Stimulated activated effector memory CD8-positive, alpha-beta T cell treated with anti-CD3 and anti-CD28 coated beads, Interleukin-12 subunit alpha, Interleukin-12 subunit beta, amount 100 ng/mL, for 72 hours (primary cell): Measurements from ENCODE around the gene DIAPH1.

Experiments used
- ATAC-seq: fragments of 150-1000 bp; cut with Tn5 transposase; 2 replicates; pipeline ENCODE4 v1.10.0; 2021
- DNase-seq, 2 donors: peaks; one replicate each; pipeline ENCODE4 v3.0.0; 2021 to 2022; ENCODE audit warnings: low spot score in 2 of 2
- H3K27ac Mint-ChIP-seq: one replicate; pipeline ENCODE4 v1.8.0; 2022; ENCODE audit warnings: mild to moderate bottlenecking, mixed read lengths
- H3K36me3 Mint-ChIP-seq: one replicate; pipeline ENCODE4 v1.8.0; 2022; ENCODE audit warnings: mild to moderate bottlenecking, mixed read lengths
- H3K4me1 Mint-ChIP-seq: one replicate; pipeline ENCODE4 v1.8.0; 2022; ENCODE audit warnings: mixed read lengths
- H3K4me3 Mint-ChIP-seq: one replicate; pipeline ENCODE4 v1.8.0; 2022; ENCODE audit warnings: mild to moderate bottlenecking, mixed read lengths
- H3K9me3 Mint-ChIP-seq: one replicate; pipeline ENCODE4 v1.8.0; 2022; ENCODE audit warnings: mixed read lengths

The DIAPH1 gene

DNA sequence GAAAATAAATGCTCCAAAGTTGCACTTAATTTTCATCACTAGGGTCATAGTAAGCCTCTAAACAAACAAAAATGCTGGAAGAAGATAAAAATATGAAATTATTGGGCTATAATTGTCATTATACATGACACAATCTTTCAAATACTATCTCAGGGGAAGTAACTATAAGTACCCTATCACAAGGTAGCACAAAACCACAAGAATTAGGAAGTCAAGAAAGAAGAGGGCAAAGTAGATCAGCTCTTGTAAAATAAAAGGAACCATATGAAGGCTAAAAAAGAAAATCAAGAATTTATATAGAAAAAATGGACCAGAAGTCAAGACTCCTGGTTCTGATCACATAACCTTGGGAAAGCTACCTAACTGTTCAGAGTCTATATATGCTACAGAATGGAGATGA, 48.1 kb downstream of the DIAPH1 start:
- H3K4me1 Mint-ChIP-seq: peaks cover 7% of the 10 kb centered on the region
- H3K4me3 Mint-ChIP-seq: no peak overlapping the region
- ATAC-seq (no peak), DNase-seq (no peak)
- peaks cover 100% of the 10 kb centered on the region for H3K36me3 Mint-ChIP-seq
- H3K27ac Mint-ChIP-seq: no peak overlapping the region
- no peaks in the 10 kb centered on the region for H3K9me3 Mint-ChIP-seq

DNA sequence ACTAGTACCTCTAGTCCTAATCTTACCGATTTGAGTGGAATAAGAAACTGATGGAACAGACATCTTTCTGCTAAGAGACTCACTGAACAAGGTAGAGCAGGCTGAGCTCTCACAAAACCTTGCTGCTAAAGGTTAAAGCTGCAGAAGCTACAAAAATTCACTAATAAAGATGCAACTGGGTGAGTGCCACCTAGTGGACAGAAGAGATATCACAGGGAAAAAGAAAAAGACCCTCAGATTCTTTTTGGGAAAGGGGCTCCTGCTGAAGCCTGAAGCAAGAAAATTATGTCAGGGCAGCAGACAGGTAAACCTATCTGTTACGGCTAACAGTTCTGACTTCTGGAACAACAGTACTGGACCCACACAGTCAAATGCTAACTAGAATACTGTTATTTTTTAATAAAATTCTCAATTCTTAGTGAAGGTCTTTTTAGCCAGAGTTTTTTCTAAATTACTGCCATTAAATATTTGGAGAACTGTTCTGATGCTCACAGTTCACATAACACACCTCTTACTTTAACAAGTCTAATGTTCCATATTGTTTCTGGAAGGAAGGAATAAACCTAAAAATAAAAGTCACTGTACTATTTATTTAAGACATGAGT, 51.2 kb downstream of the DIAPH1 start:
- no peak for DNase-seq
- Mint-ChIP-seq H3K27ac (peak overlapping the region; percentile 50), H3K4me3 (no peak overlapping the region), H3K36me3 (peaks cover 100% of the 10 kb centered on the region), H3K4me1 (peaks cover 30% of the 10 kb centered on the region), H3K9me3 (no peaks in the 10 kb centered on the region)
- no peak for ATAC-seq

DNA sequence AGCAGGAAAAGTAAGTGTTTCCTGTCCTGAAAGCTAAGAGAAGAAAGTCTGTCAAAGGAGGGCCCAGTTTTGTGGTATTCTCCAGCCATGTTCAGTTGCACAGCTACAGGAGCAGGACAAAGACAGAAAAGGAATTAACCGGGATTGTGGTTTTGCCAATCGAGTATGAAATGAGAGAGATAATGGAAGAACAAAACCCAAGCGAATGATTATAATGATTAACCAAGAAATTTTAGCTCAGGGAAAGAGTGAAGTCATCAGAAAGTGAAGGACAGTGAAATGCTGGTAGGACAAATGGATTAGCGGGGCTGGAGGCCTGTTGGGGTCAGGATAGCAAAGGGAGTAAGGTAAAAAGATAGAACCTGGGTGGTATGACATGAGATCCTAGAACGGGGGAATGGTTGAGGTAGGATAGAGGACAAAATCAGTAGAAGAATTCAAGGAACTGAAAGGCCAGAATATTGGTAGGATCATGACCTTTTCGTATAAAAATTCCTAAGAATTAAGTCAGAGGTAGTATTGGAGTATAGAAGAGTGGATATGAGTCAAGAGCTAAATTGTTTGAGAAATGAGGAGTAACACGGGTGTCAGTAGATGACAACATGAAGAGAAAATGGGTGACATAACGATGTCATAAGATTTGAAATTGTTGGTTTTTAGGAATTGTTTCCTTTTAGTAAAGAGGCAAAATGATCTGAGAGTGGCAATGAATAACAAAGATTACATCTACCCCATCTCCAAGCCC, 52.8 kb downstream of the DIAPH1 start:
- Mint-ChIP-seq H3K36me3 (peaks cover 100% of the 10 kb centered on the region), H3K4me3 (no peak overlapping the region)

DNA sequence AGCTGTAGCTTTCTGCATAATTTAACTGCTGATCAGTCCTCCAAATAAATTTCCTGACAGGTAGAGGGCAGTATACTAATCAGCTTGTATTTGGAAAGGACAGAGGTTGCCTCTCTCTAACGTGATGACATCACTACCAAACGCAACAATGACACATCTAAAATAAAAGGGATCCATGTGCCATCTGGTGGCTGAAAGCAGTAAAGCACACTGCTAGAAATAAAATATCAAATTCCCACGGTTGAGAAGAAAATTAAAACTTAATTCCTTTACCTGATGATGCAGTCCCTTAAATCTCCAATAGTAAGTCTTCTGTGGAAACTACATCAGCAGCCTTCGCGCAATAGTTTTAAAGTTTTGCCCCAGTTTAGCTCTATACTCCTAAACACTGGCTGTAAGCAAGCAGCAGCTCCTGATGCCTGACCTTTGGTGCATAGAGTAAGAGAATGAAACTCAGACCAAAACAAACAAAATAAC, 54.5 kb downstream of the DIAPH1 start:
- Mint-ChIP-seq H3K36me3 (peaks cover 100% of the 10 kb centered on the region), H3K4me1 (peaks cover 44% of the 10 kb centered on the region), H3K27ac (peak overlapping the region; percentile 85), H3K4me3 (no peak overlapping the region), H3K9me3 (no peaks in the 10 kb centered on the region)
- peak; percentile 46 to 75 for DNase-seq
- peak; percentile 98 for ATAC-seq

More for the DNA sequence above, 52.8 kb downstream of the DIAPH1 start:
- H3K9me3 Mint-ChIP-seq: no peaks in the 10 kb centered on the region
- peaks cover 30% of the 10 kb centered on the region for H3K4me1 Mint-ChIP-seq
- DNase-seq (no peak), ATAC-seq (no peak)
- peak overlapping the region; percentile 29 for H3K27ac Mint-ChIP-seq

DNA sequence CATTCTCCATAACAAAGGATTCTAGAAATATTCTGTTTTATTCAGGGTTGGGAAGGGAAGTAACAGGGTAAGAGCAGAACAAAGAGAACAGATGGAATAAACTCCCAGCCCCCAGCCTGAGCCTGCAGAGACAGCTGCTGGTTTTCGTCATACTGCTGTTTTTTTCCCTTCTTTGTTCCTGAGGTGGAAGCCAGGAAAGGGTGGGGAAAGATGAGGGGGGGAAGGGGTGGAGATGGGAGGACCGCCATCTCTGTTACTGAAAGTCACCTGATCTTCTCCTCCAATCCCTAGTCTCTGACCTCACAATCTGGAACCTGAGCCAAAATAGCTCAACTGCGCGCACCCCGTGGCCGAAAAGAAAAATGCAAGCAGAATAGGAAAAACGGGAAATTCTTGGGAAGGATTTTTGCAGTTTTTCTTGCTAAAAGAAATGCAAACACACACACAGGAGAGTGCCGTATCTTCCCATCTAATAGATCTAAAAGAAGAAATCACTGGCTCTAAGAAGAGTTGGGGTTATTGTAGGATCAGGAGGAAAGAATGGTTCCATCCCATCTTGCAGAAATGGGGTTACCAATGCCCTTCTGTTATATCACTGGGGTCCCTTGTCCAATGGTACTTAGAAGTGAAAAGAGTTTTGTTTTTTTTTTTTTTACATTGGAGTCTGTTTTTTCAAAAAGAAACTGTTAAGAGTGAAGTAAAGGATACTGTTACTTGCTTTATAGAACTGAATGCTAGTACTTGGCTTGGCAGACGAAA, 57.9 kb downstream of the DIAPH1 start:
- DNase-seq: no peak
- H3K36me3 Mint-ChIP-seq: peaks cover 100% of the 10 kb centered on the region
- H3K9me3 Mint-ChIP-seq: no peaks in the 10 kb centered on the region
- no peak overlapping the region for H3K27ac Mint-ChIP-seq
- no peak overlapping the region for H3K4me3 Mint-ChIP-seq
- peaks cover 55% of the 10 kb centered on the region for H3K4me1 Mint-ChIP-seq
- no peak for ATAC-seq

DNA sequence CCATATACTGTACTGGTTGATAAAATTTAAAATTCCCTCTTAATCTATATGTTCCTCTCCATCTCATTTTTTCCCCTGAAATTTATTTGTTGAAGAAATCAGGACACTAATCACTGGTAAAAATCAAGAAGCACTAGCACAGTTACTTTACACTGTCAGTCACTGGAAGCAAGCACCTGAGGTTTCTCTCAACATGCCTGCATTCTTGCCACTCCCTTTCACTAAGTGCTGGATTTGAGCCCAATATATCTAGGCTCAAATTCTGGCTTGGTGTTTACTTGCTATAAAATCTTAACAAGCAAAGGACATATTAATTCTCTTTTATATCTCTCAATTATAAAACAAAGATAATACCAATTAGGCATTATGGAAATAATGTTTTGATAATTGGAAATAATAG, 58.6 kb downstream of the DIAPH1 start:
- no peak overlapping the region for H3K27ac Mint-ChIP-seq
- H3K4me1 Mint-ChIP-seq: peaks cover 49% of the 10 kb centered on the region
- no peak overlapping the region for H3K4me3 Mint-ChIP-seq
- ATAC-seq (no peak), DNase-seq (no peak)
- peaks cover 100% of the 10 kb centered on the region for H3K36me3 Mint-ChIP-seq
- H3K9me3 Mint-ChIP-seq: no peaks in the 10 kb centered on the region

DNA sequence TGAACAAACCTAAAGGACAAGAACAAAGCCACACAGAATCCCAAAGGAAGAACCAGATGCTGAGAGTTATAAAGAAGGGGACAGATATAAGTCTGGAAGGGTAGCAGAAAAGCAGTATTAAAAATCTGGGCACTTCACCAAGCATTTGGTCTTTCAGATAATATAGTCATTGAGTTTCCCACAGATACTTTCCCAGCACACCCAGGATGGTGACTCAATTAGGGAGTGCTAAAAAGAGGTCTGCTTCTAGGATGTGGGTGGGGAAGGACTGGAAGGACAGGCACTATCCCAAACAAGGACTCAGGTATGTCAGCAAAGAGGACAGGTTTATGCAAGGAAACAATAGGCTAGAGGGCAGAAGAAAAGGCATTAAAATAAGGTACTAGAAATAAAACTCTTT, 59.3 kb downstream of the DIAPH1 start:
- ATAC-seq (no peak), DNase-seq (no peak)
- Mint-ChIP-seq H3K27ac (peak overlapping the region; percentile 84), H3K4me3 (no peak overlapping the region), H3K4me1 (peaks cover 47% of the 10 kb centered on the region), H3K9me3 (no peaks in the 10 kb centered on the region), H3K36me3 (peaks cover 100% of the 10 kb centered on the region)

DNA sequence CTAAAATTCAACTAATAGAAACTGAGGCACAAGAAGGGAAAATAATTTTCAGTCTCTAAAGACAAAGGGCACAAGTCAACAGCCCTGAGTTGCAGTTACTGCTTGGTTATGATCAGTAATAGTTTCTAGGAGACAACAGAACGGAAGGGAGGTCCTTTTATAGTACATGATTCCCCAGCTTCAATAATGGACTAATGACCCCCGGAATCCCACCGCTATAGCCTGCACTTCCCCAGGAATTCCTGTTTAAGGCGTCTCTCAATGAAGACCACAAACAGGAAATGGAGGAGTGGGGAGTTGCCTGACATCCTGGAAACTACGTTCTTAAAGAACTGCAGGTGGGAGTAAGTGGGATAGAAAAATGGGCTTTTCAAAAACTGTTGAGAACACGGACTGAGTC, 60.6 kb downstream of the DIAPH1 start:
- ATAC-seq (no peak), DNase-seq (no peak)
- H3K27ac Mint-ChIP-seq: peak overlapping the region; percentile 84
- H3K36me3 Mint-ChIP-seq: peaks cover 100% of the 10 kb centered on the region
- peaks cover 35% of the 10 kb centered on the region for H3K4me1 Mint-ChIP-seq
- no peaks in the 10 kb centered on the region for H3K9me3 Mint-ChIP-seq
- no peak overlapping the region for H3K4me3 Mint-ChIP-seq

DNA sequence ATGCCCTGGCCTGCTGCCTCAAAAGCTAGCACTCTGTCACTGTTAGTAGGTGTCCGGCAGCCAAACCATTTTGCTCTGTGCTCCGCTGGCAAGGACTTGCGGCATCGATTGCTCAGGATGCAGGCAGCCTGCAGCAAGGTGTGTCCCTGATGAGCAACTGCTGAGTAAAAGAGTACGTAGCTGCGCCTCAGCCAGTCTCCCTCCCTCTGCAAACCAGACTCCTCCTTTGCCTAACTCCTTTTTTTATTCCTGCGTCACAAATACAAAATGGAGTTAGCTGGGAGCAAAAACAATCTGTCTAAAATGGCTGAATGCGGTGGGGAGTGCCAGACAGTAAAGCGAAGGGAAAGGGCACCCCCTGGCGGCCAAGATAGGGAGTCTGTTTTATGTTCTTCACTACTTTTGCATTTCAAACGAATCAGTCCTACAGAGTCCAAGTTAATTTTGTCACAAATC, 61.1 kb downstream of the DIAPH1 start:
- H3K9me3 Mint-ChIP-seq: no peaks in the 10 kb centered on the region
- peak overlapping the region; percentile 84 for H3K27ac Mint-ChIP-seq
- ATAC-seq: peak; percentile 78
- peaks cover 30% of the 10 kb centered on the region for H3K4me1 Mint-ChIP-seq
- peaks cover 100% of the 10 kb centered on the region for H3K36me3 Mint-ChIP-seq
- H3K4me3 Mint-ChIP-seq: no peak overlapping the region
- peak; percentile 65 to 82 for DNase-seq

DNA sequence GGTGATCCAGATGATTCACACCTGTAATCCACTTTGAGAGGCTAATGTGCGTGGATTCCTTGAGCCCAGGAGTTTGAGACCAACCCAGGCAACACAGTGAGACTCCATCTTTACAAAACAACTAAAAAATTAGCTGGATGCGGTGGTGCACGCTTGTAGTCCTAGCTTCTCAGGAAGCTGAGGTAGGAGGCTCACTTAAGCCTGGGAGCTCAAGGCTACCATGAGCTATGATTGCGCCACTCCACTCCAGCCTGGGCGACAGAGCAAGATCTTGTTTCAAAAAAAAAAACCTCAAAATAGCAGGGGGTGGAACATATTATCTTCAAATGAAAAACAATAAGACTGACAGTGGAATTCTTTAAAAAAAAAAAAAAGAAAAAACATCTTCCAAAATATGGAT, 70.9 kb downstream of the DIAPH1 start:
- peaks cover 6% of the 10 kb centered on the region for H3K9me3 Mint-ChIP-seq
- ATAC-seq (no peak), DNase-seq (no peak)
- no peak overlapping the region for H3K4me3 Mint-ChIP-seq
- peaks cover 15% of the 10 kb centered on the region for H3K4me1 Mint-ChIP-seq
- H3K27ac Mint-ChIP-seq: no peak overlapping the region
- peaks cover 67% of the 10 kb centered on the region for H3K36me3 Mint-ChIP-seq

DNA sequence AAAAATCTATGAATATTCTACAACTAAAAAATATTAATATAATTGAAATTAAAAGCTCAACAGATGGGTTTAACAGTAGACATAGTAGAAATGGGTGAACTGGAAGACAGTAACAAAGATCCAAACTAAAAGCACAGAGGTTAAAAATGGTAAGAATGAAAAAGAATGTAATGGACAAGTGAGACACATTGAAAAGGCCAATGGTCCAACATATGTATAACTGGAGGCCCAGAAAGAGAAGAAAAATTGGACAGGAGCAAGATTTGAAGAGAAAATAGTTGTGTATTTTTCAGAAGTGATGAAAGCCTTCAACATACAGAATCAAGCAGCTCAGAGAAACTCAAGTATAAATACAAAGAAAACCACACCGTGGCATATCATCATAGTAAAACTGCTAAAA, 71.3 kb downstream of the DIAPH1 start:
- H3K27ac Mint-ChIP-seq: no peak overlapping the region
- DNase-seq: no peak
- H3K4me3 Mint-ChIP-seq: no peak overlapping the region
- H3K36me3 Mint-ChIP-seq: peaks cover 63% of the 10 kb centered on the region
- ATAC-seq: no peak
- H3K9me3 Mint-ChIP-seq: peaks cover 6% of the 10 kb centered on the region
- H3K4me1 Mint-ChIP-seq: peaks cover 15% of the 10 kb centered on the region

DNA sequence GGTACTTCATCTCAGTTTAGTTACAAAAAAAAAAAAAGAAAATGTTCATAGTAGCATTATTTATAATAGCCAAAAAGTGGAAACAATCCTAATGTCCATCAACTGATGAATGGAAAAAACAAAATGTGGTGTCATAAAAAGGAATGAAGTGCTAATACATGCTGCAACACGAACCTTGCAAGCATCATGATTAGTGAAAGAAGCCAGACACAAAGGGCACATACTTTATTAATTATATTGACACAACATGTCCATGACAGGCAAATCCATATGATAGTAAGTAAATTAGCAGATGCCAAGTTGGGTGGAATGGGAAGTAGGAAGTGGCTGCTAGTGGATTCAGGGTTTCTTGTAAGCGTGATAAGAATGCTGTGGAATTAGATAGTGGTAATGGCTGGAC, 75.7 kb downstream of the DIAPH1 start:
- no peak overlapping the region for H3K27ac Mint-ChIP-seq
- DNase-seq: no peak
- H3K9me3 Mint-ChIP-seq: peaks cover 6% of the 10 kb centered on the region
- peaks cover 31% of the 10 kb centered on the region for H3K36me3 Mint-ChIP-seq
- no peak overlapping the region for H3K4me3 Mint-ChIP-seq
- ATAC-seq: no peak
- H3K4me1 Mint-ChIP-seq: peaks cover 6% of the 10 kb centered on the region

DNA sequence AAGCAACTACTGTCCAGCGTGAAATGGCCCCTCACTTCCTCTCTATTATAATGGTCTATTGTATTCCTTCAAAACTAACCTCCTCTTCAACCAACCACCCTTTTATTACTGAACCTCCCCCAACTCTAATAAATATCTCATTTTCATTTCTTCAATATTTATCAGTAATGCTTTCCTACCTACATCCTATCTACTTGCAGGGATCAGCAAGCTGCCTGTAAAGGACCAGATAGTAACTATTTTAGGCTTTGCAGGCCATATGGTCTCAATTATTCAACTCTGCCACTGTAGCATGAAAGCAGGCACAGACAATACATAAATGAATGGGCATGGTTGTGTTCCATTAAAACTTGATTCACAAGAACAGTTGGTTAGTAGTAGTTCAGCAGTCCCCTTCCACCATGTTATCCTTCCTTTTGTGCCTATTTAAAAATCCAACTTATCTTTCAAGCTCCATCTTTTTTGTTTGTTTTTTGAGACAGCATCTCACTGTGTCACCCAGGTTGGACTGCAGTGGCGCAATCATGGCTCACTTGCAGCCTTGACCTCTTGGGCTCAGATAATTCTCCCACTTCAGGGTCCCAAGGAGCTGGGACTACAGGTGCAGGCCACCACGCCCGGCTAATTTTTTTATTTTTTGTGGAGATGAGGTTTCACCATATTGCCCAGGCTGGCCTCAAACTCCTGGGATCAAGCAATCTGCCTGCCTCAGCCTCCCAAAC, 84.1 kb downstream of the DIAPH1 start:
- peak in 1 of 2 donors; percentile 23 for DNase-seq
- no peak for ATAC-seq
- Mint-ChIP-seq H3K36me3 (no peaks in the 10 kb centered on the region), H3K9me3 (no peaks in the 10 kb centered on the region), H3K27ac (peak overlapping the region; percentile 83), H3K4me3 (no peak overlapping the region), H3K4me1 (peaks cover 2% of the 10 kb centered on the region)

DNA sequence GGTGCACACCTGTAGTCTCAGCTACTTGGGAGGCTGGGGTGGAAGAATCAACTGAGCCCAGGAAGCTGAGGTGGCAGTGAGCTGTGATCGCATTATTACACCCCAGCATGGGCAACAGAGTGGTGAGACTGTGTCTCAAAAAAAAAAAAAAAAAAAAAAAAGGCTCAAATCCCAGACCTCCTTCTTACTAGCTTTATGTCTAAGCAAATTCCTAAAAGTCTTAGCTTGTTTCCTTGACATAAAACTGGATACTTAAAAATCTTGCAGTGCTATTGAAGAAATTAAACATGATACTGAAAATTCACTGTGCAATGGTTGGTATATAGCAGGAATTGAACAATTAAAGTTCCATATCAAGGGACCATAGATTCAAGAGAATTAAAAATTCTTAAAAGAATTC, 84.9 kb downstream of the DIAPH1 start:
- Mint-ChIP-seq H3K4me1 (no peaks in the 10 kb centered on the region), H3K36me3 (no peaks in the 10 kb centered on the region), H3K27ac (peak overlapping the region; percentile 83), H3K4me3 (no peak overlapping the region), H3K9me3 (no peaks in the 10 kb centered on the region)
- DNase-seq (no peak), ATAC-seq (no peak)

DNA sequence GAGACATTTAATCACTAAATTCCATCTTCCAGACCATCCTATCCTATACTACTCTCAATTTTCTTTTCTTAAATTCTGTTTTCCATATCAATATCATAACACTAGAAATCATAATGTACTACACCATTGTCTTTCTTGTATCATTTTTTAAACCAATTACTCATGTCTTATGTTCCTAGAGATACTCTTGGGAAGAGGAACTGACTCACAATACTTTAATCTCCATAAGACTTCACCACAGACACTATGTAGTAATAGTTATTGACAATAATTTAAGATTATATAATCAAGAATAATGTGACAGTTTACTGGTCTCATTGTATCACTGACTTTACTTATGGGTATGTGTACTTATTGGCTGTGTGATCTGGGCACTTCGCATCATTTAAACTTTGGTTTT, 86.1 kb downstream of the DIAPH1 start:
- DNase-seq: no peak
- no peaks in the 10 kb centered on the region for H3K9me3 Mint-ChIP-seq
- ATAC-seq: no peak
- no peak overlapping the region for H3K27ac Mint-ChIP-seq
- no peak overlapping the region for H3K4me3 Mint-ChIP-seq
- H3K36me3 Mint-ChIP-seq: no peaks in the 10 kb centered on the region
- H3K4me1 Mint-ChIP-seq: no peaks in the 10 kb centered on the region
